NCI-H774 (cell line): ENCODE data around the gene MAP3K9.
A peak's percentile ranks its signal among the peaks of the same experiment; 100 is the strongest.
"Not testable (repeated sequence)": the region's sequence is repeated elsewhere in the genome, so short reads cannot be mapped to it uniquely, and the experiment has no call there.

Experiments
- DNase-seq: peaks from one replicate; lab custom pipeline; 2025; lab: John Stamatoyannopoulos, UW

The MAP3K9 gene

DNA sequence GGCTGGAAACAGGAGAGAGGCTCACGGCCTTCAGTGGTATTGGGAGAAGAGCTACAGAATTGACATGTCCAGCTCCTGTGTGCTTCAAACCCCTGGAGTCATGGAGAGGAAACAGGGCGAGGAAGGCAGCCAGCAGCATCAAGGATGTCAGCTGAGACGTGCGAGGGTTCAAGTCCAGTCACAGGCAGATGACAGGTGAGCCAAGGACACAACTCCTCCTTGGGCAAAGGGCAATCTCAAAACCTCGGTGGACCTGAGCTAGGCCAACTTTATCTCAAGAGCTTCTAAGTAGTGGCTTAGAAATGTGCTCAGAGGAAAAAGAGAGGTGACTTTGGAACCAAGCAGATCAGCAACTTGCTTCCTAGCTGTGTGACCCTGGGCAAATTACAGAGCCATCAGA, 86.0 kb downstream of the MAP3K9 start:
- DNase-seq: no peak

- DNase-seq: no peak
Observed at GRCh38 chr14:70722418-70722817, 86.9 kb downstream of the MAP3K9 start.

DNA sequence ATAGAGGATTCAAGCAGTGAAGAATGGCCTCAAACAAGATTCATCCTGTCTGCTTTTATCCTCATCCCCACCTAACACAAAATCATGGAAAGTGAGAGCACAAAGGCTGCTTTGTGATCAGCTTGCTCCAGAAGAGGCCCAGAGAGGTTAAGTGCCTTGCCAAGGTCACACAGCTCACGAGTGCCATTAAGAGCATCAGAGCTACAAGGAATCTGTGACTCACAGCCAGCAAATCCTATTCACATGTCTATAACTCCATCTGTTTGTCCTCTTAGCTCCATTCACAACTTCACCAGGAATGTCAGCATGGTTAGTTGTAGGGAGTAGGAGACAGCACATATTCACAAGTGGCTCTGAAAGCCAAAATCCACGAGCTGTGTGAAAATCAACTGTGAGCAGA, 87.8 kb downstream of the MAP3K9 start:
- DNase-seq: no peak

DNA sequence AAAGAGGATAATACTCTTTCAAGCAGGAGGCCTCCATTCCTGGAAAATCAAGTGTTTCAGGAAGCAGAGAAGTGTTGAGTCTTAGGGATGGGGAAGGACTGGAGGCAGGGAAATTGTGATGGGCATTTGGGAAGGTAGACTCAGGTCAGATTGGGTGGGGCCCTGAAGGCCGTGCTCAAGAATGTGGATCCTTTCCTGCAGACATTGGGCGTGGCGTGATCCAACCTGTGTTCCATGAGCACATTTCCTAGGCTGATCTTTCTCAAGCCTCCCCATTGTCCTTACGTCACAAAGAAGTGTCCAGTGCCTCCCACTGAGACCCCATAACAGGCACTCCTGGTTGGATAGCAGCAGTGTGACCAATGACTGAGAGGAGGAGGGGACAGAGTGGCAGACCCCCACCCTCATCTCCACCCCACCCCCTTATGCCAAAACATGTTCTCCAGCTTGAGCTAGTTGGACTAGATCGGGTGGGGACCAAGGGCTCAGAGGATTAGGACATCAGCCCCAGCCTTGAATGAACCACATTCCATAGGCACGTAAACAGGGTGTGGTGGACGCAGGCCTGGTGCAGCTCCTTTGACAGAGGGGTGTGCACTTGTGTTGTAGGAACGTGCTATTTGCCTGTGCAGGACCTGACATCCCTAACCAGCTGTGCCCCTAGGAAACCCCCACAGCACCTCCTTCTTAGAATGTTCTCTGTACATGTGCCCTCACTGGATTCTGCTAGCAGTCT, 90.8 kb downstream of the MAP3K9 start:
- DNase-seq: no peak

- DNase-seq: no peak
Observed at GRCh38 chr14:70716958-70717357, 92.4 kb downstream of the MAP3K9 start.

DNA sequence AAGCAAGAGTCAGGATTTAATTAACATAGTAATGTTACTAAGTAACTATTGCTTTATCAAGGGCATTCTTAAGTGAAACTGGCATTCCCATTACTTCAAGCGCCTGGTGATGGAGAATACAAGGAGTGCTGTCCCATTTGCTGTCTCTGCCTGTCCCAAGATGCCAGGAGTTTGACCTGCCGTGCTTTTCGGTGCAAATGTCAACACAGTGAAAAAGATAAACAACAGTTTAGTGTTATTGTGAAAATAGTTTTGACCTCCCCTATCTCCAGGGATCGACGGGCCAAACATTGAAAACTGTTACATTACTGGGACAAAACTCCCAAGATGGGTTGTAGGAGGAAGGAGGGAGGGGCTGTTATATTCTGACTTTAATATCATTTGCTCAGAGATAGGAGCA, 92.8 kb downstream of the MAP3K9 start:
- no peak for DNase-seq

- DNase-seq: peak; percentile 14
Observed at GRCh38 chr14:70714055-70714550, 95.2 kb downstream of the MAP3K9 start.

GRCh38 chr14:70713511-70713916, 95.8 kb downstream of the MAP3K9 start:
- DNase-seq: no peak

GRCh38 chr14:70713096-70713495, 96.2 kb downstream of the MAP3K9 start:
- DNase-seq: no peak

DNA sequence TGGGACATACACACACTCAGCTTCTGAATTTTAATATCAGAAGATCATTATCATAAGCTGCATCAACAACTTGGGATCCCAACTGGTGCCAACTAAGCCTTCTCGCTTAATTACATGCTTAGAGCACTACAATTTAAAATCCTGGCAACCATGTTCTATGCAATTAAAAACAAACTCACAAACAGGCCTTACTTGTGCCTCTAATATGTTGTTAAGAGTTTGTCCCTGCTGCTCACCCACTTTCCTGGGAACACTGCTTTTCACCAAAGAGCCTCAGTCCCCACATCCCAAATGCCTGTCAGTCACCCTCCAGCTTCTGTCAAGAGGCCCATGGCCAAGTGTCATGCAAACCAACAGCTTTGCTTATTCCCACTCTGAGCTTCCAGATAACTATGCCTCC, 97.9 kb downstream of the MAP3K9 start:
- DNase-seq: no peak

DNA sequence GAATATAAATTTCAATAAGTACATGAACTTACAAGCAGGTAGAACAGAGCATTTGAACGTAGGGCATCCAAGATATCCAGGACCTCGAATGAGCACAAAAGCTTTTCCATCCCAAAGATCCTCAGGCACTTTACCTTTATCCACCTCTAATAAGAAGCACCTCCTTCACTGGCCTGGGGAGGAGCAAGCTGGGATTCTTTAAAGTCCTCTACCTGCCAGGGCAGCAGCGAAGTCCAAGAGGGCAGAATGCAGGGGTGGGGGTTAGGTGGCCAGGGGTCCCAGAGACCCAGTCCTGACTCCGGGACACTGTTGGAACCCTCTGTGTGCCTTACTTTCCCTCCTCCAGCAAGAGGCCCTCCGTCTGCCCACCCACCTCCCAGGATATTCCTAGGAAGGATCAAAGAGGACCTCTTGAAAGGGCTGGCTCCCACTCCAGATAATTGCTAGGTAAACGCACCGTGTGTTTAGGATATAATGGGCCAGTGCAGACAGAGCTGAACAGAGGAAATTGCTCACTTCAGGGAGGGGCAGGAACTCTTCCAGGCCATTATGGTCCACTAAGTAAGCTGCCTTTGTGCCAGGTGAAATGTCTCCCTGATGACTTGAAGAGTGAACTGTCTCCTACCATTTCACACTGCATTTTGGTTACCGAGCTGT, 99.5 kb downstream of the MAP3K9 start:
- peak; percentile 66 for DNase-seq

GRCh38 chr14:70708717-70709570, 100.4 kb downstream of the MAP3K9 start:
- peak; percentile 14 for DNase-seq

GRCh38 chr14:70707138-70708038, 101.9 kb downstream of the MAP3K9 start:
- DNase-seq: no peak

DNA sequence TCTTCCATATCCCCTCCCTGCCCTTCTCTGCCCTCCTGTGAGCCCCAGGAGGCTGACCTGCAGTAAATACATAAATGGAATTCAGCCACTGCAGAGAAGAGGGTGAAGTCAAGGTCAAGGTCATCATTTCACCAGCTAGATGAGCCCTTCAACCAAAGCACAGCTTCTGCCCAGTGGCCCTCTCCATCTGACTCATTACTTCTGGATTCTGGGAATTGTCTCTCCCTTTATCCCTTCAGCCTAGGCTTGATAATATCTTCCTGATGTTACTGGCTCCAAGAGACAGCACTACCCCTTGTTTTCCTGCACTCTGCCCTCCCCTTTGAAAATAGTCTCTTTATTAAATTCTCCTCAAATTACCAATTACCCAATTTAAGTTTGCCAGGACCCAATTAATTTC, 103.1 kb downstream of the MAP3K9 start:
- no peak for DNase-seq

GRCh38 chr14:70704960-70705359, 104.4 kb downstream of the MAP3K9 start:
- DNase-seq: no peak

DNA sequence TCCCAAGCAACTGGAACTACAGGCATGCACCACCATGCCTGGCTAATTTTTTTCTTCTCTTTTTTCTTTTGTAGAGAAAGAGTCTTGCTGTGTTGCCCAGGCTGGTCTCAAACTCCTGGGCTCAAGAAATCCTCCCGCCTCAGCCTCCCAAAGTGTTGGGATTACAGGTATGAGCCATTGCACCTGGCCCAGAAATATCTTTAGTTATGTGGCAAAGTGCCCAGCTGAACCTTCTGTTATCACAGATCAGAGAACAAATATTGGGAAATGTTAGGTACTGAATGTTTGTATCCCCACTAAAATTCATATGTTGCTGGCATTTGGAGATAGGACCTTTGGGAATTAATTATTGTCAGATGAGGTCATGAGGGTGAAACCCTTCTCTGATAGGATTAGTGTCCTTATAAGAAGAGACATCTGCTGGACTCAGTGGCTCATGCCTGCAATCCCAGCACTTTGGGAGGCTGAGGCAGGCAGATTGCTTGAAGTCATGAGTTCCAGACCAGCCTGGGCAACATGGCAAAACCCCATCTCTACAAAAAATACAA, 105.6 kb downstream of the MAP3K9 start:
- DNase-seq: not testable (repeated sequence)

DNA sequence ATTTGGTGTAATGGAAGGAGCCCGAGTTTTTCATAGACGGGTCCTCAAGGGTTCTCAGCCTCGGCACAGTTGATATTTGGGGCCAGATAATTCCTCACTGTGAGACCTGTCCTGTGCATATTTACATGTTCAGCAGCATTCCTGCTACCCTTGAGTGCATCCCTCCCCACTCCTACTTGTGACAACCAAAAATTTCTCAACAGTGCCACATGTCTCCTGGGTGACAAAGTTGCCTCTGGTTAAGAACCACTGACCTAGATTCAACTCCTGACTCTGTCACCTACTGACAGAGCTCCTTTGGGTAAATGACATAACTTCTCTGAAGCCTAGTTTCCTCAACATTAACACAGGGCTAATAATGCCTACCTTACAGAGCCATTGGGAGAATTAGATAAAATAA, 107.2 kb downstream of the MAP3K9 start:
- DNase-seq: no peak

- no peak for DNase-seq
Observed at GRCh38 chr14:70701610-70702009, 107.7 kb downstream of the MAP3K9 start.

DNA sequence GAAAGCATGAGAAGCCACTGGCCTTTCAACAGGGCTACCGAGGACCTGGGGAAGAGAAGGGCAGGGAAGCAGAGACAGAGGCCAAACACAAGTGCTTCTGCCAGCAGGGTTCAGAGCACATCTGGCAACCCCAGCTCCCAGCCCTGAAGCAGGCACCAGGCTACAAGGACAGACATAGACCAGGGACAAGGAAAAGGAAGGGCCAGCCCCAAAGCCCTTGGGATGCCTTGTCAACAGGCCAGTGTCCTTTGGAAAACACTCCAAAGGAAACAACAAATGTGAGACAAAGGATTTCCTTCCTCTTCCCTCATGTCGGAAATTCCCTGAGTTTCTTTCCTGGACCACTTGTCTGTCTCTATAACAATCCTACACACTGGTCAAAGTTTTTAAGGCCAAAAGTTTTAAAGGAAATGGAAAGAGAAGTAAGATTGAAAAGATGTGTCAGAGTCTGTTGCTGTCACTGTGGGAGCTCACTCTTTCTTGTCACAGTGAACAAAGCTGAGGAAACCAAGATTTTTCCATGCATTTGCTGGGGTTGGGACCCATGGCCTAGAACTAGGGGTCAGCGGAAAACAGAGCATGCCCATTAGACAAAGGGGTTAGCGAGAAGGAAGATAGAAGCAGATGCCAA, 108.2 kb downstream of the MAP3K9 start:
- no peak for DNase-seq

- no peak for DNase-seq
Observed at GRCh38 chr14:70699646-70700045, 109.7 kb downstream of the MAP3K9 start.

DNA sequence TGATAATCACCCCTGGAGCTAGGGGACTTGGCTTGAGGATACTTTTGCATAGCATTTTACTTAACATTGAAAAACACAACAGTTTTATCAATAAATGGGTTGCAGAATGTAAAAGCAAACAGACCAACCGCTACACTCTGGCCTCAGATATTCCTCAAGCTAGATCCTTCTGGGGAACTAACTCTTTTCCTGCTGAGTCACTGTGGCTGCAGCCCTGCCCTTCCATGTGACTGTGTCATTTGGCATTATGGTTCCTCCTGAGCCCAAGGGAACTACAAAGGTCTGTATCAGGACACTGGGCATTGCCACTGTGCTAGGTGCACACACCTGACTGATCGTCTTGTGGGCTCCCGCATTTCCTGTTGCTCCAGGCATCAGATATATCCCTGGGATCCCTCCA, 111.0 kb downstream of the MAP3K9 start:
- DNase-seq: no peak
